Neural cell (in vitro differentiated cells): ENCODE results near the gene TMEM245. TPM values are rescaled to one million over a fixed set of nuclear protein-coding genes. Genes with fewer than 3 reads are reported as not detected.

Source experiments
- H2AFZ ChIP-seq: fragments of 200-600, 300-800 bp; sonication (generic), shearing (Covaris generic); 2 replicates; pipeline ENCODE4 v1.6.0; 2014; ENCODE audit warnings: low read depth, mild to moderate bottlenecking, antibody characterized with exemption, low read length, moderate library complexity
- H3F3A ChIP-seq: fragments of 200-600 bp; shearing (Covaris generic); 2 replicates; pipeline ENCODE4 v1.6.1; 2016; ENCODE audit warnings: mild to moderate bottlenecking, moderate library complexity, mixed read lengths, antibody characterized with exemption, low read length; ENCODE audit not compliant: insufficient read depth, poor library complexity, severe bottlenecking
- H3K27ac ChIP-seq: fragments of 200-600, 300-800 bp; sonication (generic), shearing (Covaris generic); 2 replicates; pipeline ENCODE4 v1.5.1; 2014; ENCODE audit warnings: mild to moderate bottlenecking, low read length, moderate library complexity
- H3K27me3 ChIP-seq: fragments of 300-800, 200-600 bp; sonication (generic), shearing (Covaris generic); 2 replicates; pipeline ENCODE4 v1.6.0; 2014; ENCODE audit warnings: mild to moderate bottlenecking, low read depth, low read length, moderate library complexity; ENCODE audit not compliant: insufficient read depth
- H3K36me3 ChIP-seq: fragments of 300-800, 200-600 bp; sonication (generic), shearing (Covaris generic); 2 replicates; pipeline ENCODE4 v1.5.1; 2014; ENCODE audit warnings: mild to moderate bottlenecking, antibody characterized with exemption, low read length, moderate library complexity; ENCODE audit not compliant: insufficient read depth
- H3K4me2 ChIP-seq: fragments of 300-800, 200-600 bp; sonication (generic), shearing (Covaris generic); 2 replicates; pipeline ENCODE4 v1.6.0; 2014; ENCODE audit warnings: mild to moderate bottlenecking, low read length
- H3K4me3 ChIP-seq: fragments of 300-800, 200-600 bp; sonication (generic), shearing (Covaris generic); 2 replicates; pipeline ENCODE4 v1.5.1; 2014; ENCODE audit warnings: mild to moderate bottlenecking, low read length, moderate library complexity
- H3K79me2 ChIP-seq: fragments of 200-600 bp; shearing (Covaris generic); replicated peaks from 2 replicates; pipeline ENCODE4 v1.6.0; 2014; ENCODE audit warnings: mild to moderate bottlenecking, low read length, moderate library complexity; ENCODE audit not compliant: insufficient read depth
- H3K9ac ChIP-seq: fragments of 300-800, 200-600 bp; sonication (generic), shearing (Covaris generic); 2 replicates; pipeline ENCODE4 v1.6.1; 2016; ENCODE audit warnings: mild to moderate bottlenecking, low read length, mixed read lengths
- H3K9me2 ChIP-seq: fragments of 200-600 bp; shearing (Covaris generic); 2 replicates; pipeline ENCODE4 v1.6.1; 2016; ENCODE audit warnings: mild to moderate bottlenecking, low read length, mixed read lengths; ENCODE audit not compliant: insufficient read depth
- H3K9me3 ChIP-seq: fragments of 200-600, 300-800 bp; sonication (generic), shearing (Covaris generic); 2 replicates; pipeline ENCODE4 v1.6.1; 2016; ENCODE audit warnings: mild to moderate bottlenecking, mixed run types, low read length, moderate library complexity, mixed read lengths
- H4K20me1 ChIP-seq: fragments of 200-600 bp; shearing (Covaris generic); 2 replicates; pipeline ENCODE4 v1.6.1; 2016; ENCODE audit warnings: mild to moderate bottlenecking, mixed run types; ENCODE audit not compliant: insufficient read depth
- CTCF ChIP-seq: fragments of 450-650 bp; IDR thresholded peaks from 2 replicates; pipeline ENCODE4 v1.5.1; 2014; ENCODE audit warnings: antibody characterized with exemption, mild to moderate bottlenecking, moderate library complexity; ENCODE audit not compliant: poor library complexity, severe bottlenecking
- EP300 ChIP-seq: fragments of 450-650 bp; conservative IDR thresholded peaks from 2 replicates; pipeline ENCODE4 v1.6.1; 2014; ENCODE audit warnings: antibody characterized with exemption, mild to moderate bottlenecking, moderate library complexity; ENCODE audit not compliant: poor library complexity, severe bottlenecking
- EZH2 ChIP-seq: fragments of 200-600, 300-800 bp; shearing (Covaris generic), sonication (generic); IDR thresholded peaks from 2 replicates; pipeline ENCODE4 v1.6.1; 2014; ENCODE audit warnings: antibody characterized with exemption, low read length, borderline replicate concordance, mild to moderate bottlenecking; ENCODE audit not compliant: insufficient read depth, poor library complexity, severe bottlenecking
- MXI1 ChIP-seq: fragments of 450-650 bp; conservative IDR thresholded peaks from 2 replicates; pipeline ENCODE4 v1.6.1; 2014; ENCODE audit warnings: antibody characterized with exemption, mild to moderate bottlenecking; ENCODE audit not compliant: poor library complexity, severe bottlenecking
- POLR2AphosphoS5 ChIP-seq: IDR thresholded peaks from 2 replicates; pipeline ENCODE4 v1.6.1; 2012
- RAD21 ChIP-seq: fragments of 450-650 bp; conservative IDR thresholded peaks from 2 replicates; pipeline ENCODE4 v1.6.1; 2014; ENCODE audit warnings: antibody characterized with exemption, mild to moderate bottlenecking, moderate library complexity
- REST ChIP-seq: IDR thresholded peaks from 2 replicates; pipeline ENCODE4 v1.6.1; 2012; ENCODE audit warnings: borderline replicate concordance
- SMC3 ChIP-seq: fragments of 450-650 bp; conservative IDR thresholded peaks from 2 replicates; pipeline ENCODE4 v1.6.1; 2014; ENCODE audit warnings: antibody characterized with exemption, mild to moderate bottlenecking, moderate library complexity; ENCODE audit not compliant: poor library complexity
- TAF1 ChIP-seq: IDR thresholded peaks from 2 replicates; pipeline ENCODE4 v1.6.1; 2012; ENCODE audit warnings: low read depth
- polyA plus RNA-seq: library from polyadenylated mRNA; depleted of rRNA; stranded (reverse); fragments of >200 nt; gene quantifications from 2 replicates; pipeline ENCODE4 v1.2.3, GENCODE V29; 2014

Gene TMEM245
- polyA plus RNA-seq, 1 donor from 2014 or later: 32.1 TPM

GRCh38 chr9:109098171-109098959 is 21.4 kb downstream of the TMEM245 start:
- H3K9me3 ChIP-seq: no peaks in the 10 kb centered on the region
- no peaks in the 10 kb centered on the region for H3K27me3 ChIP-seq
- no peak overlapping the region for H3K27ac ChIP-seq
- H4K20me1 ChIP-seq: no peaks in the 10 kb centered on the region
- H3K36me3 ChIP-seq: no peaks in the 10 kb centered on the region
- H2AFZ ChIP-seq: no peak overlapping the region
- no peaks in the 10 kb centered on the region for H3F3A ChIP-seq
- H3K9me2 ChIP-seq: no peaks in the 10 kb centered on the region
- no peak for TF ChIP-seq RAD21
- no peak for TF ChIP-seq EP300
- no peak for TF ChIP-seq POLR2AphosphoS5
- TF ChIP-seq EZH2: no peak
- no peak for TF ChIP-seq MXI1
- TF ChIP-seq REST: no peak
- no peak for TF ChIP-seq TAF1
- no peak for TF ChIP-seq SMC3
- no peak for TF ChIP-seq CTCF
- no peak overlapping the region for H3K9ac ChIP-seq
- H3K4me3 ChIP-seq: no peak overlapping the region
- peaks cover 15% of the 10 kb centered on the region for H3K79me2 ChIP-seq
- H3K4me2 ChIP-seq: no peak overlapping the region

- H2AFZ ChIP-seq: no peak overlapping the region
- no peak overlapping the region for H3K4me2 ChIP-seq
- TF ChIP-seq TAF1 (no peak), SMC3 (no peak), EZH2 (no peak), MXI1 (no peak), CTCF (no peak), RAD21 (no peak), EP300 (no peak), REST (no peak), POLR2AphosphoS5 (no peak)
- H3F3A ChIP-seq: no peaks in the 10 kb centered on the region
- H3K27ac ChIP-seq: no peak overlapping the region
- no peaks in the 10 kb centered on the region for H3K27me3 ChIP-seq
- no peaks in the 10 kb centered on the region for H4K20me1 ChIP-seq
- peaks cover 3% of the 10 kb centered on the region for H3K79me2 ChIP-seq
- no peak overlapping the region for H3K4me3 ChIP-seq
- H3K9me3 ChIP-seq: no peaks in the 10 kb centered on the region
- H3K9ac ChIP-seq: no peak overlapping the region
- no peaks in the 10 kb centered on the region for H3K9me2 ChIP-seq
- H3K36me3 ChIP-seq: no peaks in the 10 kb centered on the region
Observed at GRCh38 chr9:109097146-109097545, 22.6 kb downstream of the TMEM245 start.
